ENCODE data around the gene NEK5. TPM values are rescaled to one million over a fixed set of nuclear protein-coding genes. Genes with fewer than 3 reads are reported as not detected.

NEK5 gene
- total RNA-seq, 6 donors from 2014 or later: 0.23 to 30.2 (median 2.4) TPM

GRCh38 chr13:52005841-52006522 is 122.9 kb downstream of the NEK5 start:
- TF ChIP-seq CTCF (IDR thresholded peaks at IDR 0.05) (no peak), POLR2A (IDR thresholded peaks at IDR 0.05) (no peak), POLR2AphosphoS5 (IDR thresholded peaks at IDR 0.05) (no peak), EP300 (IDR thresholded peaks at IDR 0.05) (no peak)
- no peak overlapping the region for H3K4me3 ChIP-seq
- H3K27ac ChIP-seq: no peak overlapping the region
- no peak for DNase-seq
- peaks cover 3 to 9% (median 8%) of the 10 kb centered on the region in 4 donors for H3K4me1 ChIP-seq
- H3K36me3 ChIP-seq: no peaks in the 10 kb centered on the region
- WGBS, 2 donors: 91 to 94% methylated on average over 13 of the region's 13 CpGs
- H3K27me3 ChIP-seq: no peaks in the 10 kb centered on the region
- H3K9me3 ChIP-seq: no peaks in the 10 kb centered on the region
- no peak for ATAC-seq (ENCODE audit: low FRiP score in 2 of 2)

GRCh38 chr13:52004511-52005170 is 124.2 kb downstream of the NEK5 start:
- H3K4me3 ChIP-seq: no peak overlapping the region

GRCh38 chr13:52003541-52003940 is 125.3 kb downstream of the NEK5 start:
- no peak overlapping the region for H3K4me3 ChIP-seq
- H3K36me3 ChIP-seq: no peaks in the 10 kb centered on the region
- peaks cover 0 to 12% (median 7%) of the 10 kb centered on the region in 4 donors for H3K4me1 ChIP-seq
- DNase-seq (peak in 1 of 2 donors; percentile 19), ATAC-seq (ENCODE audit: low FRiP score in 2 of 2) (no peak)
- H3K27ac ChIP-seq: no peak overlapping the region
- no peaks in the 10 kb centered on the region for H3K9me3 ChIP-seq
- TF ChIP-seq POLR2A (IDR thresholded peaks at IDR 0.05): no peak
- TF ChIP-seq CTCF (IDR thresholded peaks at IDR 0.05): no peak
- TF ChIP-seq POLR2AphosphoS5 (IDR thresholded peaks at IDR 0.05): no peak
- TF ChIP-seq EP300 (IDR thresholded peaks at IDR 0.05): no peak
- WGBS, 2 donors: 85 to 95% methylated on average over 4 of the region's 4 CpGs
- H3K27me3 ChIP-seq: no peaks in the 10 kb centered on the region

More at GRCh38 chr13:52004511-52005170, 124.2 kb downstream of the NEK5 start:
- Histone ChIP-seq H3K27ac (no peak overlapping the region), H3K36me3 (no peaks in the 10 kb centered on the region), H3K9me3 (no peaks in the 10 kb centered on the region), H3K27me3 (no peaks in the 10 kb centered on the region), H3K4me1 (peaks cover 0 to 4% (median 1%) of the 10 kb centered on the region in 4 donors)
- no peak for TF ChIP-seq POLR2AphosphoS5 (IDR thresholded peaks at IDR 0.05)
- TF ChIP-seq CTCF (IDR thresholded peaks at IDR 0.05): no peak
- no peak for TF ChIP-seq EP300 (IDR thresholded peaks at IDR 0.05)
- 83 to 86% methylated on average over 7 of the region's 7 CpGs for WGBS, 2 donors
- DNase-seq: peak in 1 of 2 donors; percentile 19
- peak in 1 of 2 donors; percentile 20 for ATAC-seq (ENCODE audit: low FRiP score in 2 of 2)

- TF ChIP-seq EP300 (IDR thresholded peaks at IDR 0.05) (no peak), CTCF (IDR thresholded peaks at IDR 0.05) (no peak), POLR2AphosphoS5 (IDR thresholded peaks at IDR 0.05) (no peak), POLR2A (IDR thresholded peaks at IDR 0.05) (no peak)
- peaks cover 0 to 12% (median 7%) of the 10 kb centered on the region in 4 donors for H3K4me1 ChIP-seq
- WGBS, 2 donors: 62 to 91% methylated on average over 2 to 3 of the region's 4 CpGs
Measured at GRCh38 chr13:52002361-52002760, 126.5 kb downstream of the NEK5 start.

More at GRCh38 chr13:52002361-52002760, 126.5 kb downstream of the NEK5 start:
- Histone ChIP-seq H3K9me3 (no peaks in the 10 kb centered on the region), H3K4me3 (no peak overlapping the region), H3K27me3 (no peaks in the 10 kb centered on the region), H3K36me3 (no peaks in the 10 kb centered on the region), H3K27ac (no peak overlapping the region)
- ATAC-seq (ENCODE audit: low FRiP score in 2 of 2) (no peak), DNase-seq (no peak)

Data from upper lobe of left lung (tissue), 6 donors.